ENCODE results near the gene FILIP1L.

The FILIP1L gene

GRCh38 chr3:100114413-100115030 is at the start of gene FILIP1L:
FILIP1L (minus strand) TSS chr3:100114501.
- no peak for DNase-seq

- DNase-seq = no peak
Measured at GRCh38 chr3:100163787-100164186, 49.5 kb upstream of the FILIP1L start.

- DNase-seq = no peak
Measured at GRCh38 chr3:100160521-100160920, 46.2 kb upstream of the FILIP1L start.

- DNase-seq = no peak
Measured at GRCh38 chr3:100159331-100160153, 45.2 kb upstream of the FILIP1L start.

- DNase-seq = no peak
Measured at GRCh38 chr3:100158918-100159330, 44.6 kb upstream of the FILIP1L start.

GRCh38 chr3:100157685-100158084 is 43.4 kb upstream of the FILIP1L start:
- no peak for DNase-seq

- DNase-seq = no peak
Measured at GRCh38 chr3:100155590-100155989, 41.3 kb upstream of the FILIP1L start.

GRCh38 chr3:100155128-100155527 is 40.8 kb upstream of the FILIP1L start:
- no peak for DNase-seq

- DNase-seq = no peak
Measured at GRCh38 chr3:100154171-100154570, 39.9 kb upstream of the FILIP1L start.

GRCh38 chr3:100151024-100151707 is 36.9 kb upstream of the FILIP1L start:
- no peak for DNase-seq

- no peak for DNase-seq
Measured at GRCh38 chr3:100150473-100150872, 36.2 kb upstream of the FILIP1L start.

- DNase-seq = no peak
Measured at GRCh38 chr3:100149713-100150415, 35.6 kb upstream of the FILIP1L start.

GRCh38 chr3:100149130-100149529 is 34.8 kb upstream of the FILIP1L start:
- DNase-seq = no peak

GRCh38 chr3:100144255-100144866 is 30.1 kb upstream of the FILIP1L start:
- no peak for DNase-seq

- DNase-seq = no peak
Measured at GRCh38 chr3:100141586-100141985, 27.3 kb upstream of the FILIP1L start.

GRCh38 chr3:100140976-100141375 is 26.7 kb upstream of the FILIP1L start:
- no peak for DNase-seq

GRCh38 chr3:100136921-100137320 is 22.6 kb upstream of the FILIP1L start:
- no peak for DNase-seq

- DNase-seq = no peak
Measured at GRCh38 chr3:100131241-100131640, 16.9 kb upstream of the FILIP1L start.

- DNase-seq = no peak
Measured at GRCh38 chr3:100129941-100130340, 15.6 kb upstream of the FILIP1L start.

- no peak for DNase-seq
Measured at GRCh38 chr3:100128565-100128964, 14.3 kb upstream of the FILIP1L start.

GRCh38 chr3:100127792-100128191 is 13.5 kb upstream of the FILIP1L start:
- no peak for DNase-seq

- no peak for DNase-seq
Measured at GRCh38 chr3:100125161-100125938, 11.0 kb upstream of the FILIP1L start.
